Endothelial cell of umbilical vein (primary cell): ENCODE data around the gene AIG1. TPM values are rescaled to one million over a fixed set of nuclear protein-coding genes. Genes with fewer than 3 reads are reported as not detected.

ENCODE experiments used
- BruUV-seq: library from RNA; stranded (reverse); fragments of 400-500 nt; replicated peaks from 2 replicates; lab custom pipeline; 2021; lab: Mats Ljungman, UMichigan
- CTCF ChIA-PET: fragments of 300-600, 350-600 bp; sonication (Branson Sonifier 250); formaldehyde crosslinking; loops from one replicate; lab custom pipeline; 2021; ENCODE audit warnings: antibody characterized with exemption, inconsistent platforms; lab: Charles Lee
- POLR2A ChIA-PET: fragments of 300-600, 350-600 bp; sonication (Branson Sonifier 250); formaldehyde crosslinking; loops from one replicate; lab custom pipeline; 2021; ENCODE audit warnings: antibody characterized with exemption, inconsistent platforms; lab: Charles Lee
- DNase-seq: peaks from one replicate; pipeline ENCODE4 v3.0.0-alpha.2; 2011; ENCODE audit warnings: low read depth, low spot score
- FAIRE-seq: peaks from 2 replicates; lab custom pipeline; 2011; peaks lifted over from hg19 to GRCh38; lab: Jason Lieb, UNC
- H2AFZ ChIP-seq: 2 replicates; pipeline ENCODE4 v1.6.0; 2012; ENCODE audit warnings: low read depth, low read length, control low read depth, inconsistent platforms
- H3K27ac ChIP-seq: 2 replicates; pipeline ENCODE4 v1.5.1; 2011; ENCODE audit warnings: low read depth, mild to moderate bottlenecking, control low read depth, low read length, moderate library complexity; ENCODE audit not compliant: insufficient read depth
- H3K27me3 ChIP-seq, 2 experiments: 2 replicates each; pipeline versions ENCODE4 v1.6.0 to v1.6.1; 2011; ENCODE audit warnings: low read length in 2 of 2, mixed read lengths in 1 of 2; ENCODE audit not compliant: control insufficient read depth in 2 of 2, insufficient read depth in 2 of 2
- H3K36me3 ChIP-seq, 2 experiments: 2 replicates in 1 of 2; 3 replicates in 1 of 2; pipeline ENCODE4 v1.5.1; 2011; ENCODE audit warnings: low read length in 2 of 2, mild to moderate bottlenecking in 1 of 2, moderate library complexity in 1 of 2; ENCODE audit not compliant: control insufficient read depth in 2 of 2, insufficient read depth in 2 of 2; ENCODE audit errors: extremely low read depth in 1 of 2
- H3K4me1 ChIP-seq: 3 replicates; pipeline ENCODE4 v1.5.1; 2011; ENCODE audit warnings: mild to moderate bottlenecking, low read length; ENCODE audit not compliant: control insufficient read depth, insufficient read depth; ENCODE audit errors: extremely low read depth
- H3K4me2 ChIP-seq: 2 replicates; pipeline ENCODE4 v1.6.1; 2011; ENCODE audit warnings: low read length, control low read depth, mixed read lengths; ENCODE audit not compliant: insufficient read depth
- H3K4me3 ChIP-seq, 3 experiments: fragments of 200-600 bp in 1 of 3; sonication (generic), shearing (Covaris generic) in 1 of 3; replicated peaks in 1 of 3; 2 replicates each; pipeline ENCODE4 v1.5.1; 2011 to 2016; ENCODE audit warnings: control low read depth in 3 of 3, low read length in 3 of 3, mild to moderate bottlenecking in 2 of 3, inconsistent platforms in 1 of 3, low read depth in 1 of 3, moderate library complexity in 1 of 3; ENCODE audit not compliant: insufficient read depth in 1 of 3
- H3K79me2 ChIP-seq: 2 replicates; pipeline ENCODE4 v1.6.0; 2012; ENCODE audit warnings: low read length, inconsistent platforms; ENCODE audit not compliant: control insufficient read depth, insufficient read depth
- H3K9ac ChIP-seq: replicated peaks from 2 replicates; pipeline ENCODE3; 2011; ENCODE audit warnings: low read length, control low read depth; ENCODE audit not compliant: insufficient read depth; ENCODE audit errors: extremely low read depth
- H3K9me1 ChIP-seq: replicated peaks from 3 replicates; pipeline ENCODE4 v1.6.0; 2011; ENCODE audit warnings: mild to moderate bottlenecking, low read length; ENCODE audit not compliant: control insufficient read depth, insufficient read depth; ENCODE audit errors: extremely low read depth
- H3K9me3 ChIP-seq: replicated peaks from 2 replicates; pipeline ENCODE4 v1.5.1; 2012; ENCODE audit warnings: low read length, inconsistent platforms; ENCODE audit not compliant: control insufficient read depth, insufficient read depth
- H4K20me1 ChIP-seq: replicated peaks from 2 replicates; pipeline ENCODE3; 2011; ENCODE audit warnings: mild to moderate bottlenecking, low read length; ENCODE audit not compliant: control insufficient read depth, insufficient read depth; ENCODE audit errors: extremely low read depth
- EZH2 ChIP-seq: IDR thresholded peaks from 2 replicates; pipeline ENCODE4 v1.6.1; 2012; ENCODE audit warnings: borderline replicate concordance, low read depth, mild to moderate bottlenecking, moderate library complexity, low read length, inconsistent platforms; ENCODE audit not compliant: severe bottlenecking
- FOS ChIP-seq: IDR thresholded peaks from 2 replicates; pipeline ENCODE4 v1.6.1; 2011; ENCODE audit warnings: mild to moderate bottlenecking, low read length, moderate library complexity, borderline replicate concordance; ENCODE audit not compliant: insufficient read depth
- GATA2 ChIP-seq: IDR thresholded peaks from 2 replicates; pipeline ENCODE4 v1.7.0; 2011; ENCODE audit warnings: low read depth, mild to moderate bottlenecking, moderate library complexity, mixed read lengths, low read length; ENCODE audit not compliant: insufficient read length, insufficient read depth
- JUN ChIP-seq: IDR thresholded peaks from 2 replicates; pipeline ENCODE4 v1.6.1; 2011; ENCODE audit warnings: borderline replicate concordance, low read depth; ENCODE audit not compliant: insufficient read length, insufficient read depth
- MAX ChIP-seq: IDR thresholded peaks from 2 replicates; pipeline ENCODE4 v1.6.1; 2011; ENCODE audit not compliant: insufficient read depth, insufficient read length
- MYC ChIP-seq: IDR thresholded peaks from one replicate; pipeline ENCODE4 v1.6.1; 2011; ENCODE audit warnings: mild to moderate bottlenecking, low read depth, low read length
- POLR2AphosphoS5 ChIP-seq: IDR thresholded peaks from 2 replicates; pipeline ENCODE4 v1.6.1; 2012; ENCODE audit warnings: low read depth, mild to moderate bottlenecking, control low read depth, low read length, moderate library complexity; ENCODE audit not compliant: insufficient read depth
- dilution Hi-C: fragments of 300-500 bp; cut with MboI; formaldehyde crosslinking; loops from one replicate; pipeline ENCODE4 v1.15.0; 2019; ENCODE audit warnings: low sequenced_read_pairs; ENCODE audit not compliant: extremely low pct_ligation_motif_present
- intact Hi-C: fragments of 100-400 bp; cut with micrococcal nuclease; formaldehyde crosslinking; loops from one replicate; pipeline ENCODE4 v1.10.0; 2022
- polyA plus RNA-seq, 4 experiments: library from polyadenylated mRNA; depleted of rRNA in 3 of 4; stranded (reverse) in 3 of 4; unstranded in 1 of 4; fragments of >200 nt; gene quantifications; 2 replicates each; pipeline versions ENCODE4 v1.2.1 to v1.2.3, GENCODE V29; 2011 to 2012; ENCODE audit warnings: missing spikeins in 1 of 4
- total RNA-seq: library from RNA; stranded (reverse); gene quantifications from 2 replicates; pipeline ENCODE4 v1.2.3, GENCODE V29; 2021
- TF ChIP-seq, protein P1 (sequence below), 2 donors: IDR thresholded peaks; 1 replicate in 1 of 2; 2 replicates in 1 of 2; pipeline ENCODE4 v1.5.1; 2011; ENCODE audit warnings: low read length in 2 of 2, mild to moderate bottlenecking in 2 of 2, moderate library complexity in 2 of 2, control low read depth in 1 of 2, inconsistent platforms in 1 of 2, low read depth in 1 of 2; ENCODE audit not compliant: insufficient read depth in 1 of 2; ENCODE audit errors: extremely low read depth in 1 of 2

AIG1 gene
- total and polyA plus RNA-seq, 2 donors (not counting 3 experiments of a cell fraction or from before 2014, with no cell fraction given): 17.7 to 22.7 TPM

GRCh38 chr6:143329323-143329722 is 268.6 kb downstream of the AIG1 start:
- POLR2A ChIA-PET: no interaction called here
- Histone ChIP-seq H3K27me3 (no peaks in the 10 kb centered on the region), H3K4me2 (no peak overlapping the region), H2AFZ (no peak overlapping the region), H4K20me1 (no peaks in the 10 kb centered on the region), H3K9me3 (no peaks in the 10 kb centered on the region), H3K27ac (no peak overlapping the region), H3K36me3 (no peaks in the 10 kb centered on the region), H3K79me2 (no peaks in the 10 kb centered on the region), H3K4me3 (no peak overlapping the region), H3K9me1 (no peaks in the 10 kb centered on the region), H3K4me1 (peaks cover 14% of the 10 kb centered on the region), H3K9ac (no peak overlapping the region)
- dilution Hi-C loops (no loop called here), intact Hi-C loops (loop anchor here (5.0 kb wide), 1 partner anchor 107 kb away; no protein-coding TSS in a partner anchor)
- no TSS peak for BruUV-seq
- DNase-seq (no peak), FAIRE-seq (no peak)
- TF ChIP-seq MYC: no peak
- no peak for TF ChIP-seq EZH2
- TF ChIP-seq, protein P1, sequence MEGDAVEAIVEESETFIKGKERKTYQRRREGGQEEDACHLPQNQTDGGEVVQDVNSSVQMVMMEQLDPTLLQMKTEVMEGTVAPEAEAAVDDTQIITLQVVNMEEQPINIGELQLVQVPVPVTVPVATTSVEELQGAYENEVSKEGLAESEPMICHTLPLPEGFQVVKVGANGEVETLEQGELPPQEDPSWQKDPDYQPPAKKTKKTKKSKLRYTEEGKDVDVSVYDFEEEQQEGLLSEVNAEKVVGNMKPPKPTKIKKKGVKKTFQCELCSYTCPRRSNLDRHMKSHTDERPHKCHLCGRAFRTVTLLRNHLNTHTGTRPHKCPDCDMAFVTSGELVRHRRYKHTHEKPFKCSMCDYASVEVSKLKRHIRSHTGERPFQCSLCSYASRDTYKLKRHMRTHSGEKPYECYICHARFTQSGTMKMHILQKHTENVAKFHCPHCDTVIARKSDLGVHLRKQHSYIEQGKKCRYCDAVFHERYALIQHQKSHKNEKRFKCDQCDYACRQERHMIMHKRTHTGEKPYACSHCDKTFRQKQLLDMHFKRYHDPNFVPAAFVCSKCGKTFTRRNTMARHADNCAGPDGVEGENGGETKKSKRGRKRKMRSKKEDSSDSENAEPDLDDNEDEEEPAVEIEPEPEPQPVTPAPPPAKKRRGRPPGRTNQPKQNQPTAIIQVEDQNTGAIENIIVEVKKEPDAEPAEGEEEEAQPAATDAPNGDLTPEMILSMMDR (IDR thresholded peaks at IDR 0.05; ENCODE audit: extremely low read depth in 1 of 2, insufficient read depth in 1 of 2, low read depth in 1 of 2, low read length in 2 of 2): no peak
- peak; percentile 19 for TF ChIP-seq FOS
- no peak for TF ChIP-seq POLR2AphosphoS5
- no peak for TF ChIP-seq JUN
- no peak for TF ChIP-seq MAX
- no peak for TF ChIP-seq GATA2
- CTCF ChIA-PET: interaction anchor here (0.9 to 1.5 kb wide), 2 partner anchors 8 to 97 kb away, joined by 3 to 4 read pairs; no protein-coding TSS in a partner anchor
